ENCODE data around the gene SPATS2. TPM values are rescaled to one million over a fixed set of nuclear protein-coding genes. Genes with fewer than 3 reads are reported as not detected.

The SPATS2 gene
- 14.0 and 22.1 TPM in 2 replicates for total RNA-seq

DNA sequence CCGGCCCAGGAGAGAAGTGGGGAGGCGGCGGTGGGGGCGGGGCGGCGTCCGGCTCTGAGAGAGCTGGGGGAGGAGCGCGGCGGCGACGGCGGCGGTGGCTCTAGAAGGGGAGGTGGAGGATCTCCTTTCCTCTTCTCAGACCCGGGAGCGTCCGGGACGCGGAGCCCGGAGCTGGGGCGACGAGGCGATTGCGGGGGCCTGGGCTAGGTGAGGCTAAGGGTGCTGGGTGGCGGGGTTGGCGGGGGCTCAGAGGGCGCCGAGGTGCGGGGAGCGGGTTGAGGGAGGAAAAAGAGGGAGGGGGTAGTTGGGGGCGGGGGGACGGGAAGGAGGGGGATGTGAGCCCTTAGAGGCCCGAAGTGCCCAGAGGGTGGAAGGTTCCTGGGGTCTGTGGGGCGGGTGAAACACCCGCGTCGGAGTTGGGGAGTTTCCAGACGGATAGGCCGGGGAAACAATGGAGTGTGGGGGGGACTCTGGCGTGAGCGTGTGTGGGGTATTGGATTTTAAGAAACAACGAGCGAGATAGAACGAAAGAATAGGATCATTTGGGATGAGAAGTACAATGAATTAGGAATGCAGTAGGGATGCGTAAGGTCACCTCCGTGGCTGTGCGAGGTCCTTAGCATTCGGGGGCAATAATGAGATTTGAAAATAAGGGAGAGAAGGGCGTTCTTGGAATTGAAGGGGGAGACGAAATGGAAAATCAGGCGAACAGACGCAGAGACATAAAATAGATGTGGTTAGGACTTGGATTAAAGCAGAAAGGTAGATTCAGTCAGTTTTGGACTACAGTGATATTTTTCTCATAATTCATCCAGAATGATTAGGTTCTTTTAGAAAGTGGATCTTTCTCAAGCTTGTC is at the start of gene SPATS2:
Gene SPATS2 (plus strand): TSS at position 82 of the 859 bp plus-strand sequence. CDS start 93,551 bp downstream, outside the sequence.

GRCh38 chr12:49322708-49323523 is 44.3 kb upstream of the SPATS2 start, which contains the start of gene TROAP:
Gene TROAP (plus strand): TSS chr12:49323255. CDS start chr12:49323609, 354 bp downstream.

DNA sequence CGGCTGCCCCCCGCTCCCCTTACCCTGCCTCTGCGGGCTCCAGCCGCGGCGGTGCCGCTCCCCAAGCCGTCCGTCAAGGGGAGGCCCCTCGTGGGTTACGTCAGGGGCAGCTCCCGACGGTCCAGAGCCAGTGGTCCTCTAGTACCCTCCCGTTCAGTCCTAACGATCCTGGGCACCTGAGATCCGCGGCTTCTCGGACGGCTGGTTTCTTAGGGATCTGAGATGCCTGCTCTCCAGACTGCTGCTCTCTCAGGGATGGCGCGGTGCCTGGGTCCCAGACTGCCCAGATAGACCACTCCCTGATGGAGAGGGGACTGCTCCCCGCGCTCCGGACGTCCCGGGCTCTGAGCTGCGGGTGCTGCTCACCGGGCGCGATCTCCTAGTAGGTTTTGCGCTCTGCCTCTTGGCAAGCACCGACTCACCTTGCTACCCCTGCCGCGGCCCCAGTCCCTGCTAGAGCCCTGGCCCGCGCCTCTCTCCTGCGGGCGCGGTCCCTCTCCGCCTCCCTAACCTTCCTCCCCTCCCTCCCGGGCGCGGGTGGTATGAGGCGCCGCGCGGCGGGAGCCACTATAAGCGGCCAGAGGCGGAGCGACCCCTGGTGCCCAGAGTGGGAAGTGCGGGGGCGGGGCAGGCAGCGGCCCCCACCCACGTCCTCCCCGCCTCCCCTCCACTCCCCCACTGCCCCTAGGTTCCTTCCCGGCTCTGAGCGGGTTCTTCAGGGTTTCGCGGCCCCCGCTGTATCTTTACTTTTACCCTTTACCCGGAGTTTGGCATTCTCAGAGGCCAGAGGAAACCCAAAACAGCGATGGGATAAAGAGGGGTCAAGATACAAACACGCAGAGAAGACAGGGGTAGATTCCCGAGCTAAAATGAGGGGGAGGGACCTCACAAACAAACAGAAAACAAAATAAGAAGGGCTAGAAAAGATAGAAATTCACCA is 30.3 kb upstream of the SPATS2 start, which contains the start of gene C1QL4:
Gene C1QL4 (minus strand): TSS at position 544 of the 940 bp plus-strand sequence. CDS start 711 bp downstream, outside the sequence.

DNA sequence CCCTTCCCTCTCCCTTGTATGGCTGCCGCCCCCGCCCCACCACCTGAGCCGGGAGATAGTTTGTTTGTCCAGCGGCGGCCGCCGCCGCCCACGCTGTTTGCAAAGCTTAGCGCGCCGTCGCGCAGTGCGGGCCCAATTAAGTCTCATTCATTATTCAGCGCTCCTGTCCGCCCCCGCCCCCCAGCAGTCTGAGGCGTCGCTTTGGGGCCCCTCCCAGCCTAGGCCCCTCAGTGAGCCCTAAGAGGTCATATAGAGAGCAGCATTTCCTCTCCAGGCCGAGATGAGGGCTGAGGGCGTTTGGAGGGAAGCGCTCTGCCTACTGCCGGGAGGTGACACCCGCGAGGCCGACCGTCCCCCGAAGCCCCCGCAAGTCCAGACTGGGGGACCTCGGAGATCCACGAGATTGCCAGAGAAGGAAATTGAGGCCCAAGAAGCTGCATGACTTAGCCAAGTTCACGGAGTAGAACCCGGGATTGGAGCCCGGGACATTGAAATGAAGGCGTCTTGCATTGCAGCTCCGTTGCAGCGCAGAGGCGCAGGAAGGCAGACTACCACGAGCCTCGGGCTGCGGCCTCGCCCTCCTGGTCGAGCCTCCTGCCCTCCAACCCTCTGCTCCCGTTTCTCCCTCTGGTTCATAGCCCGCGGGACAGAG is 20.5 kb upstream of the SPATS2 start, which contains the start of gene DNAJC22:
Gene DNAJC22 (plus strand): TSS at position 230 of the 652 bp plus-strand sequence. CDS start 1,985 bp downstream, outside the sequence.

DNA sequence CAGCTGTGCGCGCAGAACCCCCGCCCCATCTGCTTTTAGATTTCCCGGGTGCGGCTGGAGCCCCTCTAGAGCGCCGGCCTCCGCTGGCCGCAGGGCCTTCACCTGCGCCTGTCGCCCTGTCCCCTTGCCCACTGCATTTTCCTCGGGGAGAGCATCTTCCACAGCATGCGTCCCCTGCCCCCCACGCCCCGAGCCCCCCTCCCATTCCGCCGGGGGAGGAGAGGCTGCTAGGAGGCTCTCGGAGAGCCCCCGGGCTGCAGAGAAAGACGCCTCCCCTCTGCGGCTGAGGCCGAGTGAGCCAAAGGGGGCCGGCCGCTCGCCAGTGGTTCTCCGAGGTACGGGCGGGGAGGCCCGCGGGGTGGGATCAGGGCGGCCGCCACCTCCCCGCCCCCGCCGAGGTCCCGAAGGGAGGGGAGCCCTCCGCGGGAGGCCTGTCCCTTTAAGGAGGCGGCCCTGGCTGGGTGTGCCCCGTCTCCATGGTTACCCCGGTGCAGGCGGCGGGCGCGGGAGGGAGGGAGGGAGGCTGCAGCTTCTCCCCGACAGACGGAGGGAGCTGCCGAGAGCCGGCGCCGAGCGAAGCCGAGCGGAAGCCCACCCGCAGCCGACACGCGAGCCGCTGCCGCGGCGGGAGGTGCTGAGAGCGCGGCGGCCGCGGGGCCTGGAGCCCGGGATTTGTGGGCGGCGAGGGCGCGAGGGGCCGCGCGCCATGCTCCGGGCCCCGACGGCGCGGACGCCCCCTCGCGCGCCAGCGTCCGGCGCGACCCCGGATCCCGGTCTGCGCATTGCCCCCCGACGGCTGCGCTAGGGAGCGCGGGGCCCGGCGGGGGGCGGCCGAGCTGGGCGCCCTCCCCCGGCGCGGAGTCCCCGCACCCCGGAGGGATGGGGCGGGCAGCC is 171.5 kb downstream of the SPATS2 start, which contains the start of gene KCNH3:
Gene KCNH3 (plus strand): TSS at position 521 of the 894 bp plus-strand sequence. CDS start 387 bp downstream, outside the sequence.

GRCh38 chr12:49567611-49568441 is 200.6 kb downstream of the SPATS2 start, which contains the start of gene MCRS1:
Gene MCRS1 (minus strand): TSS chr12:49568142. CDS start chr12:49566731, 1,411 bp downstream.

Small RNA genes within 50 kb of the gene (small RNA-seq; reads per million reads assigned to genes)
- gene AC125611.1, result not detected

Other genes with a start within 250 kb of the SPATS2 start
- 2,784 and 3,087 TPM in 2 replicates for gene TUBA1B, start 236.1 kb upstream of the SPATS2 start, total RNA-seq
- 513 and 543 TPM in 2 replicates for gene TUBA1A, start 178.4 kb upstream of the SPATS2 start, total RNA-seq
- 823 and 1,037 TPM in 2 replicates for gene TUBA1C, start 102.4 kb upstream of the SPATS2 start, total RNA-seq
- not detected in 2 replicates for gene PRPH, start 72.3 kb upstream of the SPATS2 start, total RNA-seq
- gene TROAP, start 44.2 kb upstream of the SPATS2 start, total RNA-seq, result 14.0 and 18.8 TPM in 2 replicates
- not detected in 2 replicates for gene C1QL4, start 30.3 kb upstream of the SPATS2 start, total RNA-seq
- 0.20 TPM in 1 of 2 replicates, not detected in the other for gene DNAJC22, start 20.6 kb upstream of the SPATS2 start, total RNA-seq
- under 0.01 TPM in 1 of 2 replicates, not detected in the other for gene KCNH3, start 171.6 kb downstream of the SPATS2 start, total RNA-seq
- 56.2 and 62.2 TPM in 2 replicates for gene MCRS1, start 200.7 kb downstream of the SPATS2 start, total RNA-seq
- gene FAM186B, start 238.2 kb downstream of the SPATS2 start, total RNA-seq, result 0.20 and 0.37 TPM in 2 replicates

Data from subcutaneous preadipocyte (primary cell).